Stimulated activated CD4-positive, alpha-beta T cell treated with anti-CD3 and anti-CD28 coated beads, TNF-alpha, amount 100 ng/mL, for 4 hours (primary cell): ENCODE data around the gene NOS1AP.
"Not testable (repeated sequence)": the region's sequence is repeated elsewhere in the genome, so short reads cannot be mapped to it uniquely, and the experiment has no call there.

Source experiments
- DNase-seq, 3 experiments: peaks; one replicate each; pipeline ENCODE4 v3.0.0-alpha.2; 2020; ENCODE audit warnings: low read depth in 3 of 3

NOS1AP gene

DNA sequence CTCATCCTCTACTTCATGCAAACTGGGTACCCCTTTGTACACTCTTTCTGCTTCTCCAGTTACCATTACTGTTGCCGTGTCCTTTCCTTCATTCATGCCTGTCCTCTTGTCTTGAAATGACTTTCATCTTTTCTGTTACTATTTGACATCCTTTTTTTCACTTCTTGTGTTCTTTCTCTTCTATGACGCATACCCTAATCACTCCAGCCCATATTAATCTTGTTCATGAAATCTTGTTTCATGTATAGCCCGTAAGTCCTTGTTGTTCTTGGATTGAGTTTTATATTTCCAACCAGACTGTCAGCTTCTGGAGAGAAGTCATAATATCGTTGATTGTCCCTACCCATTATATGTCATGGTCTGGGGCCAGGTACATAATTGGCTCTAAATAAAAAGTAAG is 126.1 kb downstream of the NOS1AP start:
- DNase-seq: no peak

DNA sequence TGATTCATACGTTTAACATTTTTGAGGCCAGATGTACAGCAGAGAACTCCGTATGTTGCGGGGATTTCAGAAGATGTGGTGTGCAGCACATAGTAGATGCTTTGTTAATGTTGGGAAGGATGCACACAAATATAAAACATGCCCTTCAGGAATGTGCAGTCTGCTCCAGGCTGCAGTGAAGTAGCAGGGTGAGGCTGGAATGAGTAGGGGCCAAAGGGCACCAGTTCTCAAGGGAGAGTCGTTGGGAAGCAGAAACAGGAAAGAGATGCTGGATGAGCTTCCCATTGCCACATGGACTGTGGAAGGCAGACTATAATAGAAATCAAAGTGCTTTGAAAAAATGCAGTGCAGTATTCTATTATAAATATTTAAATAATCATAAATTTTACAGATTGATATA is 126.9 kb downstream of the NOS1AP start:
- DNase-seq: no peak

DNA sequence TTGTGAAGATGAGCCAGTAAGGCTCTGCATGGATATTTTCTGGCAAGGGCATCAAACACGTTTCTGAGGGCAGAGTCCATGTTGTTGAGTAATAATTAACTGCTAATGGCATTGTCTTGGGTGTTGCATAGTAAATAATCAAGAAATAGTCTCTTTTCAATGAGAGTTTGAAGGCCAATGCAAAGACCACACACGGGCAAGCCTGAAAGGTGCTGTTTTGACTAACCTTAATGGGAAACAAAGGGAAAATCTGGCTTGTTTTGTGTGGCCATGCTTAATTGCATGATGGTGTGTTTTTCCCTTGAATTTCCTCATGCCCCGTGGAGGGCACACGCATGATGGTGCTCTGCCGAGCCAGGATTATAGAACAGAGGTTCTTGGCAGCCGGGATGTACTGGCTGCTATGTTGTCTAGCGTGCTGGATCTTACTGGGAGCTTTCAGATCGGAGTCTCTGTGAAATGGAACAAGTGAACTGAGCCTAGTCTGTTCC is 127.6 kb downstream of the NOS1AP start:
- DNase-seq: no peak

DNA sequence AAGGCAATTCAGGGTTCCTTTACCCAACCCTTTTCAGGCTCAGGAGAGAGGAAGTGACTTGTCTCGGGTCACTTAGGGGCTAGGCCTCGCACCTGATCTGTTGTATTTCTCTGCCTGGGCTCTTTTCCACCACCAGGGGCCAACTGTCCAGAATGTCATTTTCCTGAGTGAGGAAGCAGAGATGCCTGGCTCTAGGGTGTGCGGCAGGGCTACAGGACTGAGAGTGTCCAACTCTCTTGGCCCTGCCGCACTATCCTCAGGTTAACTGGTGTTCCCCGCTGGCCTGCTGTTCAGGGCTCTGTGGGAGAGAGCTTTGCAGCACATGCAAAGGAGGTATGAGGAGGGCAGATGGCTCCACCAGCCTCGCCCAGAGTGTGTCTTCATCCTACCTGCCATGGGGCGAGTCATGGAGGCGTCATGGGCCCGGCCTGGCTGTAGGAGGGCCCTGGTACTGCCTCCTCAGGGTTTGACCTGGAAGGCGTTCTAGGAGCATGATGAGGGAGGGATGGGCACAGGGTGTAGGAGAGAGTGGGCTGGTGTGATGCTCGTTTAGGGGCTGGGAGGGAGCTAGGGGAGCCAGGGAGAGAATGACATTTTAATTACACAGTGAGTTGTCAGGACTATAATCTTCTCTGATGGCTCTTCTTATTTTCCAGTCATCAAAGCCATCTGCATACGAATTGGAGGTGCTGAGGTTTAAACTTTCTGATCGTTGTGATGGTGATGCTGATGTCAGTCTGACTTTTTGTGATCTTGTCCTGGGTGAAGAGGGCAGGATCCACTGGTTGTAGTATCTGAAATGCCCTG is 128.3 kb downstream of the NOS1AP start:
- DNase-seq: no peak

DNA sequence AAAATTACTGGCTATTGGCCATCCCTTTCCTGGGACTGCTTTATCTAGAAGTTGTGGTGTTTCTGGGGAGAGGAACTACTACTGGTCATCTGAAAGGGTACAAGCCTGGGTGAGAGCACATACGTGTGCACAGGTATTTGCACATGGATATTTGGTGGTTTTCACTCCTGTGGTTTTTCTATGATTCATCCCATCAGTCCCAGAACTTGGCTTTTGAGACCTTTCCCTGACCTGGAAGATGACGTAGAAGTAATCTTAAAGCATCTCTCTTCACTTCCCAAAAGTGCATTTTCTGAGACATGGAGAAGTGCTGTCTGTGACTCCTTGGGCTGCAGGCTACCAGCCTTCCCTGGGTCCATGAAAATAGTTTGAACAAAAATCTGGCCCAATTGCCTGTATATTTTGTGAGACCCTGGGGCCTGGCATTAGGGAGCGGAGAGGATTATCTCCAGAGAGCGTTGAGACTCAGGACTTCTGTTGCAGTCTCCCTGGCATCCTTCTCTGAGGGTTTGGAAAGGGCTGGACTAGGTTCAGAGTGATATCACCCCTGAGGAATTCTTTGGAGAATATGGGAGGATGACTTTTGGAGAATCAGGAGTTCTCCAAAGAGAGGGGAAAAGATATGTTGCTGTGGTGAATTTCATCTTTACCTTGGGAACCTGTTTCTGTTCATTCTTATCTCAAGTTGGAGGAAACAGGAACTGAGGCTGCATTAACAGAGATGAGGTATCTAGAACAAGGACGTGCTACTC is 130.8 kb downstream of the NOS1AP start:
- no peak for DNase-seq

- DNase-seq: not testable (repeated sequence)
Observed at GRCh38 chr1:162201062-162201461, 131.6 kb downstream of the NOS1AP start.

DNA sequence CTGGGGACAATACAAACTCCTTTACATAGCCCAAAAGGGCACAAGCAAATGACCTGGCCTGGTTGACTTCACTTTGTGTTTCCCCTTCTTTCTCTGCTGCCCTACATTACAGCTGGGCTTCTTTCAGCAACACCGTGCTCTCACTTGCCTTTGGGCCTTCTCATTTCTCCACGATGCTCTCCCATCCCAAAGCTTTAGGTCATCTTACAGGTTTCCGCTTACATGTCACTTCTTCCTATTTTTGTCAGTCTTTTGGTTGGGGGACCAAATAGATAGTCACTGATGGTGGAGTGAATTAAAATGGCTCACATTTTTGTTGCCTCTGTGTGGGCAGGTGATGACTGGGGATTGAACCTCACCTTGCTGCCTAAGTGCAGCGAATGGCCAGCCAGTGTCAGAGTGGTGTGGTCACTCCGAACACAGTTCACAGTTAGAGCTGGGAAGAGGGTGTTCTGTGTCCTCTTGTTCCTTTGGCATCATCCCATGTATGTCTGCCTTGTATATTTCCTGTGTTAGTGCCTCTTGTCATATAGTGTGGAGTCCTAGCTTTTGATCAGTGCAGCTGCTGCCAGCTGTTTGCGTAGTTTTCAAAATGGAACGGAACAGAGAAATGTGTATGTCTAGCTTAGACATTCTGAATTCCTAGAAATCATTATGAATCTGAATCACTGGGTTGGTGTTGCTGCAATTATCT is 134.8 kb downstream of the NOS1AP start:
- no peak for DNase-seq

- DNase-seq: no peak
Observed at GRCh38 chr1:162204823-162205155, 135.3 kb downstream of the NOS1AP start.

DNA sequence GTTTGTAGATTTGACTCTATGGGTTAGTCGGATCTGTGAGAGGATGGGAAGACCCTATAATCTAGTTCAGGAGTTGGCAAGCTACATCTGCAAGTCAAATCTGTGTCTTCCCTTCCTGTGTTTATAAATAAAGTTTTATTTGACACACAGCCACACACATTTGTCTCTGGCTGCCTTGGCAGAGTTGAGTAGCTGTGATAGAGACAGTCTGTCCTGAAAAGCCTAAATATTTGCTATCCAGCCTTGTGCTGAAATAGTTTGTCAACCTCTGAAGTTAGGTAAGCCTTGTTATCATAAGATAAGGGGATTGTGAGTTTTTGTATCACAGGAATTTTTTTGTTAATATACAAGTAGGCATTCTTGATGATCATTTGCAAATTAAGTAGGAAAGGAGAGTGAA is 136.8 kb downstream of the NOS1AP start:
- no peak for DNase-seq

DNA sequence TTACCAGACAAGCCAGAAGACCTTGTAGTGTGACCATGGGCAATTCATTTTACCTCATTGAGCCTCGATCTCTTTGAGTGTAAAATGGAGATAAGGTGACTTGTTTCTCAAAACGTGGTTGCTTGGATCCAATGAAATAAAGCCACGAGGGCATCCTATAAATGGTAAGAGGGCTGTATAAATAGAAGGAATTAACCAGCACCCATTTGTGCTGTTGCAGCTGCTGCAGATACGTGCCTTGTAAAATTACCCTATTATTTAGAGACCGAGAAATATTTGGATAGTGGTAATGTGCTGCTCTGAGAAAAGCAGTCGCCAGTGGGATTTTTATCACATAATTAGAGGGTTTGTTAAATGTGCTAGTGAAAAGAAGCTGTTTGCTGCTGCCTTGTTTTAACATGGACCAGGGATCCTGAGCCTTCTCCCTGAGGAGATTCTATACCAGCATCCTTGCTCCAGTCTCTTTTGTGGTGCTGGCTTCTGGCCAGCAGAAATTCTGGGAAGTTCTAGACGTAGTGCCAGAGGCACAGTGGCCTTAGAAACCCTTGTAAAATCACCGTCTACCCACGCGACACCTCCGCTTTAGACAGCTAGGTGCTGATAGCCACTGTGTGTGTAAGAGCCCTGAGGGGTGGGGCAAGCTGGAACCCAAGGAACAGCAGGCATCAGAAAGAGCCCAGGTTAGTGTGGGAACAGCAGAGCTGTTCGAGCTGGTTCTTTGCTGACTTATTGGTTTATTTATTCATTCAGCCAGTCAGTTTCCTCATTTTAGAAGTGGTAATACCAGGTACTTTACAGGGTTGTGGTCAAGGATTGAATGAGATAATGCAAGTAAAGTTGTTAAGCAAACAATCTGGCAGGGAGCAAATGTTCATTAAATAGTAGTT is 137.5 kb downstream of the NOS1AP start:
- DNase-seq: no peak

- DNase-seq: no peak
Observed at GRCh38 chr1:162207862-162208261, 138.4 kb downstream of the NOS1AP start.

DNA sequence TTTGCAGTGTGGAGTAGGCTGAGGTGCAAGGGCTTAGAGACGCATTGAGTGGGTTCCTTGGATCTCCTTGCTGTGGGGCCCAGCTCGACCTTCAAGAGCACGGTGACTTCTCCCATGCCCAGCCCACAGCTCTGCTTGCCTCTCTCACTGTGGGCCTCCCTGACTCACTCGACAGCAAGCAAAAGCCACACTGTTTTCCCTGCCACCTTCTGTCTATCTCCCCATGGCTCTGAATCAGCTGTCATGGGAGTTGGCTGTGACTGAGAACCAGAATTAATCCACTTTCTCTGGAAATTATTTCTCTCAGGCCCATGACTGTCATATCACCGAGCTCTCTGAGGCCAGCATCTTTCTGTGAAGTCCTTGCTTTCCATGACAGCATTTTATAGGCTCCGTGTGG is 140.7 kb downstream of the NOS1AP start:
- DNase-seq: no peak

- DNase-seq: no peak
Observed at GRCh38 chr1:162212713-162213112, 143.2 kb downstream of the NOS1AP start.

DNA sequence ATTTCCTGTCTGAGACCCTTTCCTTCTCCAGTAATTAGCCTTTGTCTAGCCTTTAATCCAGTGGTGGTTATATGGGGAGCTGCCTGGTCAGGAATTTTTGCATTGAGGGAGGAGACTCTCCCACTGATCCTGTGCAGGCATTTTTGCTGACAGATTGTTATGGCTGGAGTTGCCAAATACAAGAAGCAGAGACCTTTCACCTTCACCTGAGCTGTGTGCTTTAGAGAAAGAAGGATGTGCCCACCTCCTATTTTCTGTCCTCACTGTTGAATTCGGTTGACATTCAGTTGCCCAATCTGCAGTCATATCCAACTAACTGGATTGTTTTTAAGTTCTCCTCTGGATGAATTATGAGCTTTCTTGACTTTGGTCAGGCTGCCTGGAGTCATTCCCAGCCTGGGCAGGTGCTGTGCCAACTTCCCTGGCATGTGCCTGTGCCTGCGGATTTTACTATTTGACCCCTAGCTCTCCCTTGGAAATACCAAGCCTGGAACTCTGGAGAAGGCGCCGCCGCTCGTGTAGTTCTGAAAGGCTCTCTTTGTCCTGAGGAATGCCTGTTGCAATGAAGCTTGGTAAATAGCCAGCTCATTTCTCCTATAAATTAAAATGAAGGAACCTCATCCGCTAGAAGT is 143.9 kb downstream of the NOS1AP start:
- no peak for DNase-seq

GRCh38 chr1:162214202-162214601 is 144.7 kb downstream of the NOS1AP start:
- no peak for DNase-seq

GRCh38 chr1:162215902-162216301 is 146.4 kb downstream of the NOS1AP start:
- DNase-seq: no peak

DNA sequence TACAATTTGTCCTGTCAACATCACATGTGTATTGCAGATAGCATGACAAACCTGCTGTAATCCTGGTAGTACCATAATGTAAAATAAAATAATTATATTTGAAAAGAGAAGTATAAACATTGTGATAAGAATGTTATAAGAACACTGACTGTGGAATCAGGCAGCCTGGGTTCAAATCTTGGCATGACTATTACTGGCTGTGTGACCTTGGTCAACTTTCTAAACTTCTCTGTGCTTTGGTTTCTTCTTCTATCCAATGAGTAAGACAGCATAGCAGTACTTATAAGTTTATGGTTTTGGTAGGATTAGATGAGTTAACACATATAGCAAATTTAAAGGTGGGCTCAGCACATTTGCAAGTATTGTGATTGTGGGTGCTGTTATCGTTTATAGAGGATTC is 147.1 kb downstream of the NOS1AP start:
- no peak for DNase-seq

DNA sequence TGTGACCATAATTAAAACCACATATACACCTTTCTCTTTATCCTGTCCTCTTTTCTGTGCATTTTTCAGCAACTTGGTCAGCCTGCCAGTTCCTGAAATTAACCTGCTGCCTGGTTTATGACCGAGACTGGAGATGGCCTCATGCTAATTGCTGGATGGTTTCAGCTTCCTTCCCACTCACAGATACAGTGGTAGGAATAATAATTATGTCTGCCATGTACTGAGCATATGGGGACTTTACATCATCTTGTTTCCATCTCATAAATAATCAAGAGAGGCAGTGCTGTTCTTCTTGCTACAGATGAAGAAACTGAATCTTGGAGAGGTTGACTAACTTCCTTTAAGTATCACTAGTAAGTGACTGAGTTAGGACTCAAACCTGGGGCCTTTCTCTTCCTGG is 148.2 kb downstream of the NOS1AP start:
- no peak for DNase-seq

GRCh38 chr1:162218546-162218945 is 149.1 kb downstream of the NOS1AP start:
- no peak for DNase-seq

DNA sequence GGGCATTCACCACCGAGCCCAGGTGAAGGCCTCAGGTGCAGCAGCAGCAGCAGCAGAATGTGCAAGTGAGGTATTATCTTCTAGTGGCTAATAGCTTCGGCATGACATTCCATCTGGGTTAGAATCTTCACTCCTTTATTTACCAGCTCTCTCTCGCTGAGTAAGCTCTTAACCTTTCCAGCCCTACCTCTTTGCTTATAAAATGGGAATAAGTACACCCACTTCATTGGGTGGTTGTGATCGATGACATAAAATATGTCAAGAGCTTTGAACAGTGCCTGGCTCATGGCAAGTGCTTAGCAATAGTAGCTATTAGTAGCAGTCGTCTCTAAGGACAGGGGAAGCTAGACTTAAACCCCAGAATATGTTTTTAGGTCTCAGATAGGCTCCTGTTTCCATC is 149.5 kb downstream of the NOS1AP start:
- DNase-seq: no peak

DNA sequence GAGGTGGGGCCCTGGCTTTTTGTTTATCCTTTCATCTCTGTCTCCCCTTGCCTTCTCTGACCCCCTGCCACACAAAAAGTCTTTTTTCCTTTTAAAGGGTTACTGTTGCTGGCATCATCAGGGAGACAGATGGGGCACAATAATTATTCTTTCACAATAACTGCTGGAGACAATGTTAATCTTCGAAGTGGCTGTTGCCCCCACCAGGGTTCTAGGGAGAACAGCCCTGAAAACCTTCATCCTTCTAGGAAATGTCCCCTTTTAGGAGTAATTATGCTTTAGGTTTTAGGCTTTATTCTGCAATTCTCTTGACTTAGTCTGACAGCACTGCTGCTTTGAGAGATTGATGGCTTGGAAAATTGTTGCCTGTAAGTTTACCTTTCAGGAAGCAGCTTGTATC is 150.0 kb downstream of the NOS1AP start:
- no peak for DNase-seq
